CD14-positive monocyte (primary cell): ENCODE data around the gene HOXC12. TPM values are rescaled to one million over a fixed set of nuclear protein-coding genes. Genes with fewer than 3 reads are reported as not detected.

Source experiments
- DNase-seq, 3 donors: peaks; one replicate each; pipeline ENCODE4 v3.0.0-alpha.2; 2011 to 2022
- H2AFZ ChIP-seq: 2 replicates; pipeline ENCODE4 v1.6.0; 2012; ENCODE audit warnings: mild to moderate bottlenecking, low read depth, low read length, inconsistent platforms; ENCODE audit not compliant: insufficient read depth, poor library complexity, severe bottlenecking
- H3K27ac ChIP-seq, 2 donors: 1 replicate in 1 of 2; 2 replicates in 1 of 2; pipeline ENCODE4 v1.5.1; 2012 to 2013; ENCODE audit warnings: low read length in 2 of 2, control low read depth in 1 of 2, inconsistent platforms in 1 of 2, low read depth in 1 of 2, mild to moderate bottlenecking in 1 of 2
- H3K27me3 ChIP-seq, 2 donors: one replicate each; pipeline versions ENCODE4 v1.6.0 to v1.6.1; 2011 to 2013; ENCODE audit warnings: low read length in 2 of 2; ENCODE audit not compliant: control insufficient read depth in 2 of 2, insufficient read depth in 2 of 2
- H3K36me3 ChIP-seq, 2 donors: replicated peaks in 1 of 2; 1 replicate in 1 of 2; 2 replicates in 1 of 2; pipeline versions ENCODE4 v1.5.1 to v1.6.1; 2012 to 2013; ENCODE audit warnings: low read length in 2 of 2, control low read depth in 1 of 2, inconsistent platforms in 1 of 2, mild to moderate bottlenecking in 1 of 2; ENCODE audit not compliant: insufficient read depth in 2 of 2, control insufficient read depth in 1 of 2
- H3K4me1 ChIP-seq, 2 donors: 1 replicate in 1 of 2; 2 replicates in 1 of 2; pipeline versions ENCODE4 v1.5.1 to v1.6.1; 2012 to 2013; ENCODE audit warnings: low read length in 2 of 2, control low read depth in 1 of 2, inconsistent platforms in 1 of 2, mild to moderate bottlenecking in 1 of 2, moderate library complexity in 1 of 2; ENCODE audit not compliant: insufficient read depth in 2 of 2, control insufficient read depth in 1 of 2
- H3K4me2 ChIP-seq: replicated peaks from 2 replicates; pipeline ENCODE3; 2012; ENCODE audit warnings: low read length, moderate library complexity, mild to moderate bottlenecking; ENCODE audit not compliant: poor library complexity, severe bottlenecking; ENCODE audit errors: extremely low read depth
- H3K4me3 ChIP-seq, 3 experiments: fragments of 200-600 bp in 1 of 3; sonication (generic) in 1 of 3; replicated peaks in 1 of 3; 1 replicate in 2 of 3; 2 replicates in 1 of 3; pipeline ENCODE4 v1.5.1; 2011 to 2013; ENCODE audit warnings: low read length in 3 of 3, mild to moderate bottlenecking in 3 of 3, control low read depth in 2 of 3, low read depth in 2 of 3, inconsistent platforms in 1 of 3, moderate library complexity in 1 of 3
- H3K79me2 ChIP-seq: 2 replicates; pipeline ENCODE4 v1.6.0; 2012; ENCODE audit warnings: mild to moderate bottlenecking, control low read depth, inconsistent platforms, low read length, moderate library complexity; ENCODE audit not compliant: insufficient read depth
- H3K9ac ChIP-seq: 2 replicates; pipeline ENCODE4 v1.6.0; 2017; ENCODE audit warnings: low read length, mild to moderate bottlenecking; ENCODE audit not compliant: insufficient read depth, poor library complexity, severe bottlenecking
- H3K9me3 ChIP-seq, 2 donors: replicated peaks in 1 of 2; 1 replicate in 1 of 2; 2 replicates in 1 of 2; pipeline versions ENCODE4 v1.5.1 to v1.6.1; 2012 to 2013; ENCODE audit warnings: low read length in 2 of 2, control low read depth in 1 of 2; ENCODE audit not compliant: control insufficient read depth in 1 of 2, insufficient read depth in 1 of 2
- H4K20me1 ChIP-seq: 2 replicates; pipeline ENCODE4 v1.6.0; 2012; ENCODE audit warnings: mild to moderate bottlenecking, low read length, control low read depth, moderate library complexity; ENCODE audit not compliant: insufficient read depth
- H3K27ac Mint-ChIP-seq, 7 donors: one replicate each; pipeline ENCODE4 v1.8.0; 2020; ENCODE audit warnings: mild to moderate bottlenecking in 7 of 7, mixed read lengths in 7 of 7, moderate library complexity in 6 of 7, inconsistent platforms in 2 of 7
- H3K27me3 Mint-ChIP-seq, 3 donors: one replicate each; pipeline ENCODE4 v1.8.0; 2021 to 2022; ENCODE audit warnings: low read depth in 3 of 3, mild to moderate bottlenecking in 3 of 3, mixed read lengths in 3 of 3, moderate library complexity in 3 of 3, inconsistent platforms in 1 of 3
- H3K36me3 Mint-ChIP-seq, 2 donors: one replicate each; pipeline ENCODE4 v1.8.0; 2020; ENCODE audit warnings: mixed read lengths in 2 of 2, inconsistent platforms in 1 of 2, mild to moderate bottlenecking in 1 of 2
- H3K4me1 Mint-ChIP-seq: one replicate; pipeline ENCODE4 v1.8.0; 2020; ENCODE audit warnings: mild to moderate bottlenecking, mixed read lengths
- H3K4me3 Mint-ChIP-seq, 2 donors: one replicate each; pipeline ENCODE4 v1.8.0; 2020; ENCODE audit warnings: mild to moderate bottlenecking in 2 of 2, mixed read lengths in 2 of 2, moderate library complexity in 1 of 2
- H3K9me3 Mint-ChIP-seq, 7 donors: one replicate each; pipeline ENCODE4 v1.8.0; 2020 to 2022; ENCODE audit warnings: mixed read lengths in 7 of 7, mild to moderate bottlenecking in 6 of 7, moderate library complexity in 6 of 7, inconsistent platforms in 2 of 7
- WGBS: methylation state at CpG from one replicate; pipeline ENCODE4 v1.1.5; 2013; ENCODE audit warnings: missing lambda C conversion rate; ENCODE audit not compliant: insufficient coverage; 5-methylcytosine and 5-hydroxymethylcytosine counted together
- intact Hi-C, 2 donors: fragments of 100-400 bp; cut with micrococcal nuclease; formaldehyde crosslinking; loops; one replicate each; pipeline versions ENCODE4 v1.15.0 to v1.15.1; 2023
- polyA plus RNA-seq, 3 donors: library from polyadenylated mRNA; depleted of rRNA in 1 of 3; unstranded in 2 of 3; stranded (reverse) in 1 of 3; fragments of 300-500 nt in 2 of 3; fragments of >200 nt in 1 of 3; fragmentation: Illumina TruSeq in 2 of 3; gene quantifications; 1 replicate in 2 of 3; 2 replicates in 1 of 3; pipeline ENCODE4 v1.2.3, GENCODE V29; 2012 to 2021
- TF ChIP-seq, protein P1 (sequence below): fragments of 200-600 bp; IDR thresholded peaks from one replicate; pipeline ENCODE4 v1.8.0; 2022; ENCODE audit warnings: antibody characterized with exemption, mild to moderate bottlenecking

The HOXC12 gene
- polyA plus RNA-seq, 3 donors = not detected

DNA sequence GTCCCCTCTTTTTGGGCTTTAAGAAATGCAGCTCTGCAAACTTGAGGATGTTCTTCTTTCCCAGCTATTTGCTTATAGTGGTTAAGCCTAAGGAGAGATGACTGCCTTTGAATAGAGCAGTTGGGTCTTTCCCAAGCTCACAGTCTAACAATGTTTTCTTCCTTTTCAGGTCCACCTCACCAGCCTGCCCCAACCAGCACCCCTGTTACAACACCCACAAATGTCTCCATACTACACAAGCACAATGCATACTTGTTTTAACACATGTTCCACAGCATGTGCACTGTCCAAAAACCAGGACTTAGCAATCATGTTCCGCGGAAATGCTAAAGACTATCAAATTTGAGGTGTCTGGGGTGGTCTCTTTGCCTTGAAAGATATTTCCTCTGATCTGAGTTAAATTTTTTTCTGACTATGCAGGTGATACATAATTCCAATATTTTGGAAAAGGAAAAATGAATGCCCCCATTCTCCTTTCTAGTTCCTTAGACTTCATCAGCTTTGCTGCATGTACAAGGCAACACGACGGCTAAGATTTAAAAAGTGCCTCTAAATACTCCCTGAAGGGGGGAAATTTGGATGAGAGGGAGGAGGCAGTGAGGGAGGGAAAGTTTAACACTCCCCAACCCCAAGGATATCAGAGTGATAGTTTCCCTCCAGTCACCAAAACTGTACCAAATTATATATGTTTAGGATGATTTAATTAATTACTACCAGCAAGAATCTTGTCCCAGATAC is 22.7 kb upstream of the HOXC12 start:
- H3K4me2 ChIP-seq = no peak overlapping the region
- Mint-ChIP-seq H3K27ac (no peak overlapping the region), H3K4me3 (peak overlapping the region in 1 of 2 donors; percentile 62), H3K9me3 (peaks cover 0 to 43% (median 26%) of the 10 kb centered on the region in 7 donors), H3K4me1 (peaks cover 8% of the 10 kb centered on the region), H3K36me3 (no peaks in the 10 kb centered on the region), H3K27me3 (peaks cover 95 to 100% (median 96%) of the 10 kb centered on the region in 3 donors)
- H4K20me1 ChIP-seq = no peaks in the 10 kb centered on the region
- H3K79me2 ChIP-seq = no peaks in the 10 kb centered on the region
- H2AFZ ChIP-seq = no peak overlapping the region
- H3K4me3 ChIP-seq = no peak overlapping the region
- H3K9ac ChIP-seq = no peak overlapping the region
- no peak for DNase-seq
- TF ChIP-seq, protein P1, sequence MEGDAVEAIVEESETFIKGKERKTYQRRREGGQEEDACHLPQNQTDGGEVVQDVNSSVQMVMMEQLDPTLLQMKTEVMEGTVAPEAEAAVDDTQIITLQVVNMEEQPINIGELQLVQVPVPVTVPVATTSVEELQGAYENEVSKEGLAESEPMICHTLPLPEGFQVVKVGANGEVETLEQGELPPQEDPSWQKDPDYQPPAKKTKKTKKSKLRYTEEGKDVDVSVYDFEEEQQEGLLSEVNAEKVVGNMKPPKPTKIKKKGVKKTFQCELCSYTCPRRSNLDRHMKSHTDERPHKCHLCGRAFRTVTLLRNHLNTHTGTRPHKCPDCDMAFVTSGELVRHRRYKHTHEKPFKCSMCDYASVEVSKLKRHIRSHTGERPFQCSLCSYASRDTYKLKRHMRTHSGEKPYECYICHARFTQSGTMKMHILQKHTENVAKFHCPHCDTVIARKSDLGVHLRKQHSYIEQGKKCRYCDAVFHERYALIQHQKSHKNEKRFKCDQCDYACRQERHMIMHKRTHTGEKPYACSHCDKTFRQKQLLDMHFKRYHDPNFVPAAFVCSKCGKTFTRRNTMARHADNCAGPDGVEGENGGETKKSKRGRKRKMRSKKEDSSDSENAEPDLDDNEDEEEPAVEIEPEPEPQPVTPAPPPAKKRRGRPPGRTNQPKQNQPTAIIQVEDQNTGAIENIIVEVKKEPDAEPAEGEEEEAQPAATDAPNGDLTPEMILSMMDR = no peak
- no peaks in the 10 kb centered on the region for H3K36me3 ChIP-seq
- no CpG with 5 or more reads among the region's 4 CpGs for WGBS
- peaks cover 97 to 100% of the 10 kb centered on the region in 2 donors for H3K27me3 ChIP-seq
- no peaks in the 10 kb centered on the region for H3K4me1 ChIP-seq
- H3K9me3 ChIP-seq = peaks cover 19 to 76% of the 10 kb centered on the region in 2 donors
- intact Hi-C loops = no loop called here
- H3K27ac ChIP-seq = no peak overlapping the region

DNA sequence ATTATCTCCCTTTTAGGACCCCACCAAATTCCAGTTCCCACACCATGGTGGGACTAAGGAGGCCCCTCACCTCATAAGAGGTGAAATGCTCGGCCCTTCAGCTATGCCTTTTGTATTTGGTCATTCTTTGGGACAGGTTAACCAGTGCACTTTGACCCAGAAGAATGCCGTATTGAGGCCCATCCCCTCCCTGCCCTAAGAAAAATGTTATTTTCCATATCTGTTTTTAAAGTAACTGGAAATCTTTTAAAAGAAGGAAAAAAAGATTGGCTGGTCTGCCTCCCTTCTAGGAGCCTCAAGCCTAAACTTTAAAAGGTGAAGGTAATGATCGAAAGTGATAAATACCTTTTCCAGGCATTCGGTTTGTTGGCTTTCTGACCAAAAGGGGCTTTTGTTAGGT is 21.8 kb upstream of the HOXC12 start:
- Histone ChIP-seq H3K9ac (no peak overlapping the region), H3K4me1 (no peaks in the 10 kb centered on the region)
- WGBS = 80% methylated on average over 2 of the region's 4 CpGs

More for the DNA sequence above, 21.8 kb upstream of the HOXC12 start:
- Histone ChIP-seq H3K36me3 (no peaks in the 10 kb centered on the region), H3K4me3 (no peak overlapping the region), H4K20me1 (no peaks in the 10 kb centered on the region), H3K27ac (no peak overlapping the region), H3K79me2 (no peaks in the 10 kb centered on the region), H3K9me3 (peaks cover 13 to 78% of the 10 kb centered on the region in 2 donors), H2AFZ (no peak overlapping the region), H3K4me2 (no peak overlapping the region), H3K27me3 (peaks cover 98 to 100% of the 10 kb centered on the region in 2 donors)
- Mint-ChIP-seq H3K4me1 (peaks cover 7% of the 10 kb centered on the region), H3K4me3 (peak overlapping the region in 1 of 2 donors; percentile 62), H3K27me3 (peaks cover 95 to 100% (median 96%) of the 10 kb centered on the region in 3 donors), H3K36me3 (peaks cover 0 to under 1% of the 10 kb centered on the region in 2 donors), H3K9me3 (peaks cover 0 to 46% (median 32%) of the 10 kb centered on the region in 7 donors), H3K27ac (no peak overlapping the region)
- no peak for DNase-seq
- intact Hi-C loops = no loop called here
- TF ChIP-seq, protein P1 = no peak
